C4-2B (cell line): ENCODE data around the gene CATSPER3.

ENCODE experiments used
- H3K27ac ChIP-seq: fragments of 450-650 bp; 2 replicates; pipeline ENCODE4 v1.5.1; 2017
- ZFX ChIP-seq: fragments of 450-650 bp; IDR thresholded peaks from 2 replicates; pipeline ENCODE4 v1.6.1; 2017
- TF ChIP-seq, protein P1 (sequence below): fragments of 450-650 bp; conservative IDR thresholded peaks from 2 replicates; pipeline ENCODE4 v1.5.1; 2017; ENCODE audit warnings: mild to moderate bottlenecking

Gene CATSPER3

DNA sequence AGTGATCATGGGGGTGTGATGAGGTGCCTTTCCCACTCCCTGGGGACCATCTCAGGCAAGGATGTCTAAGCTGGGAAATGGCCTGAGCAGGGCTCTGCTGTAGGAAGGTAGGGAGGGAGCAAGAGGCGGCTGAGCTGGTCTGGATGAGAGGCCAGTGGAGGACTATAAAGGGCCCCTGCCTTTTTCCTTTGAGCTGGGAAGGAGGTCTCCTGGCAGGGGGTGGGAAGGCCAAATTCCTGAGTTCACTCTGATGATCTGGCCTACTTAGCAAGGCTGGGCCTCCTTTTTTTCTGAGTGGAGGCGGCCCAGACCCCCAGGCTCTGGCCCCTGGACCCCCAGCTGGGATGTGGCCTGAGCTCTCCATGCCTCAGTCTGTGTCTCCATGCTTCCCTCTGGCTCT, 80.6 kb downstream of the CATSPER3 start:
- peak overlapping the region; percentile 47 for H3K27ac ChIP-seq
- TF ChIP-seq, protein P1, sequence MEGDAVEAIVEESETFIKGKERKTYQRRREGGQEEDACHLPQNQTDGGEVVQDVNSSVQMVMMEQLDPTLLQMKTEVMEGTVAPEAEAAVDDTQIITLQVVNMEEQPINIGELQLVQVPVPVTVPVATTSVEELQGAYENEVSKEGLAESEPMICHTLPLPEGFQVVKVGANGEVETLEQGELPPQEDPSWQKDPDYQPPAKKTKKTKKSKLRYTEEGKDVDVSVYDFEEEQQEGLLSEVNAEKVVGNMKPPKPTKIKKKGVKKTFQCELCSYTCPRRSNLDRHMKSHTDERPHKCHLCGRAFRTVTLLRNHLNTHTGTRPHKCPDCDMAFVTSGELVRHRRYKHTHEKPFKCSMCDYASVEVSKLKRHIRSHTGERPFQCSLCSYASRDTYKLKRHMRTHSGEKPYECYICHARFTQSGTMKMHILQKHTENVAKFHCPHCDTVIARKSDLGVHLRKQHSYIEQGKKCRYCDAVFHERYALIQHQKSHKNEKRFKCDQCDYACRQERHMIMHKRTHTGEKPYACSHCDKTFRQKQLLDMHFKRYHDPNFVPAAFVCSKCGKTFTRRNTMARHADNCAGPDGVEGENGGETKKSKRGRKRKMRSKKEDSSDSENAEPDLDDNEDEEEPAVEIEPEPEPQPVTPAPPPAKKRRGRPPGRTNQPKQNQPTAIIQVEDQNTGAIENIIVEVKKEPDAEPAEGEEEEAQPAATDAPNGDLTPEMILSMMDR, result no peak
- TF ChIP-seq ZFX, result no peak

DNA sequence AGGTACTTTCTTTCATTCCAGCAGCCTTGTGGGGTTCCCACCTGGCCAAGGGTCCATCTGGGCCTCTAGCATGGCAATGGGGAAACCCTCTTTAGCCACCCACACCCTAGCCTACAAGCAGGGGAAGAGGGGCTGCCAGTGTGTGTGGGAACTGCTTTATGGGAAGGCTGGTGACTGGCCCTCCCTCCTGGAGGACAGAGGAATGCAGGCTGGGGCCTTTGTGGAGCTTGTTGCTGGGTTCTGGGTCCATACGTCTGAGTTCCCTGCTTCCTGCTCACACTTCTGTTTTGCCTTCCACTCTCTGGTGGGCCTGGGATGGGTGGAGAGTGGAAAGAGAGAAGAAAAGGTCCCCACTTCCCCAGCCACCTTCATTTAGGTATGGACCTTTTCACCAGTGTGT, 81.2 kb downstream of the CATSPER3 start:
- no peak for TF ChIP-seq ZFX
- TF ChIP-seq, protein P1, result no peak
- H3K27ac ChIP-seq, result no peak overlapping the region

GRCh38 chr5:135050244-135050767, 82.6 kb downstream of the CATSPER3 start:
- H3K27ac ChIP-seq, result no peak overlapping the region
- no peak for TF ChIP-seq ZFX
- TF ChIP-seq, protein P1, result no peak

DNA sequence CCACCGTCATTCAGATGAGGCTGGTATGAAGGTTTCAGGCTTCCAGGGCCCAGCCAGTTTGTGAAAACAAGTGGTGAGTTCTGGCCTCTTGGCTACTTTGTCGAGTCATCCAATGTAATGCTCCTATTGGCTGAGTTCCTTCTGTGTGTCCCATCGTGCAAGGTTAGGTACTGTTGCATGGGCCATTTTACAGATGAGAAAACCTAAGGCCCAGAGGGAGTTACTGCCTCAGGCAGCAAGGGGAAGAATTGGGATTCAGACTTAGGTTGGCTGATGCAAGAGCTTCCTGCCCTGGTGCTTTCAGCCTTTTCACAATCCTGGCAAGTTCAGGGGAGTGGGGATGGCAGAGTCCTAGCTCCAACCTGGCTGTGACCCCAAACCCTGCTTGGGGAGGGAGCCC, 83.7 kb downstream of the CATSPER3 start:
- no peak for TF ChIP-seq ZFX
- TF ChIP-seq, protein P1, result no peak
- no peak overlapping the region for H3K27ac ChIP-seq

DNA sequence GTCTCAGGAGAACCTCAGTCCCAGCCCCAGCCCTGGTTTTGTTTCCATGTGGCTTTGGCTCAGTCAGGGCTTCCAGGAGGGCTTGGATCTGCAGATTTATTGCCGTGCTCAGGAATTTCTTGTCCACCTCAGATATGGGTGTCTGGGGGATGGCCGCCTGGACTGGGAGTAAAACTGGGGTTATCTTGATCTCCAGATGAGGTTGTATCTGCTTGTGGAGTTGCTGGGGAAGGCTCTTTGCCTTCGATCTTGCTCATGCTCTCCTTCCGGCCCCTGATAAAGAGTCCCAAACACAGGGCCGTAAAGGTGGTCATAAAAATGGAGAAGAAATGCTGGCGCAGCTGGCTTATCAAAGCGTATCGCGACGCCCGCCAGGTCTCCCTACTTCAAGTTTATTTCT, 84.2 kb downstream of the CATSPER3 start:
- TF ChIP-seq, protein P1, result no peak
- no peak for TF ChIP-seq ZFX

DNA sequence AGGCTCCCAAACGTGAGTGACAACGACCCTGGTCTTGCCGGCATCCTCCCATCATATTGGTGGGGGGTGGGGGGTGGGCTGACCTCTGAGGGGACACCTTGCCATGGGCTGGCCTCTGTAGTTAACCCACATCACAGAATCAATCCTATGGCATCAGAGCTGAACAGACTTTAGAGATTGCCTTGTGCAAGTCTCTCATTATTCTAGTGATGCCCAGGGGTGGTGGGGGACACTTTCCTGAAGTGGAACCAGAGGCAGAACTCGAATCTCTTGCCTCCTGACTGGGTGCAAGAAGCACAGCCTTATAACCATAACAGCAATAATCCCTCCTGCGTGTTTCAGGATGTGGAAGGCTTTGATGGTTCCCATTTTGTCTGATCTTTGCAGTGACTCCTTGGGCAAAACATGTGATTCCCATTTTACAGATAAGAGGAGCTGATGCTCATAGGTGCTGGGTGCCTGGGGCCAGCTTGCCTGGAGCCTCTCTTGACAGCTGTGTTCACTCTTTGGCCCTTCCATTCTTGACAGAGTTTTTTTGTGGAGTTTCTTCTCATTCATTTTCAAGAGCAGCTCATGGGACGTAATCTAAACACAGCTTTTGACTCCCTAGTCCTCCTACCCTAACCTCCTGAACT, 84.9 kb downstream of the CATSPER3 start:
- TF ChIP-seq, protein P1, result no peak
- TF ChIP-seq ZFX, result no peak
- no peak overlapping the region for H3K27ac ChIP-seq

More for the DNA sequence above, 84.2 kb downstream of the CATSPER3 start:
- no peak overlapping the region for H3K27ac ChIP-seq

DNA sequence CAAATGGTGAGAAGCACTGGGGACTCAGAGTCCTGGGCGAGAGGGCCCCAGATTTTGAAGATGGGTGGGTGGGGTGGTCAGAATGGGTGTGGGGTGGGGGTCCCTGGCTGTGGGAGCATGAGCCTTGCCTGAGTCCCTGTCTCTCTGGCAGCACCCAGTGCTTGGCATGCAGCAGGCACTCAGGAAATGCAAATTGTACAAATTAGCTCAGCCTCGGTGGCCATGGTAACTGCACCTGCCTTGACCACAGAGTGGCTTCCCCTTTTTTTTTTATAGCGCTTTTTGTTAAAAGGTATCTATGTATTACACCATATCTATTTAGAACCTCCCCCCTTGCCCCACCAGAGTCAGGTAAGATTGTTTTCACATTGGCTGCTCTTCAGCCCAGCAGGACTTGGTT, 85.6 kb downstream of the CATSPER3 start:
- no peak for TF ChIP-seq ZFX
- TF ChIP-seq, protein P1, result no peak
- no peak overlapping the region for H3K27ac ChIP-seq
